ENCODE data around the gene GRID2.

GRCh38 chr4:92406488-92406887 lies 102.7 kb downstream of the GRID2 start:
- no peak for TF ChIP-seq RFX5 (IDR thresholded peaks at IDR 0.05; ENCODE audit: low read depth, low read length)
- TF ChIP-seq RAD21 (IDR thresholded peaks at IDR 0.05; ENCODE audit: low read length) = no peak
- TF ChIP-seq CTCF (conservative IDR thresholded peaks at IDR 0.05; ENCODE audit: low read depth, low read length) = no peak
- no peak for TF ChIP-seq POLR2A (IDR thresholded peaks at IDR 0.05; ENCODE audit: low read depth, low read length)
